GM19239 (cell line): ENCODE data around the gene CAPZA1.

Experiments
- DNase-seq: peaks from one replicate; pipeline ENCODE4 v3.0.0; 2011; ENCODE audit warnings: low spot score; ENCODE audit not compliant: insufficient read length
- FAIRE-seq: peaks from 2 replicates; lab custom pipeline; 2011; peaks lifted over from hg19 to GRCh38; lab: Jason Lieb, UNC

The CAPZA1 gene

DNA sequence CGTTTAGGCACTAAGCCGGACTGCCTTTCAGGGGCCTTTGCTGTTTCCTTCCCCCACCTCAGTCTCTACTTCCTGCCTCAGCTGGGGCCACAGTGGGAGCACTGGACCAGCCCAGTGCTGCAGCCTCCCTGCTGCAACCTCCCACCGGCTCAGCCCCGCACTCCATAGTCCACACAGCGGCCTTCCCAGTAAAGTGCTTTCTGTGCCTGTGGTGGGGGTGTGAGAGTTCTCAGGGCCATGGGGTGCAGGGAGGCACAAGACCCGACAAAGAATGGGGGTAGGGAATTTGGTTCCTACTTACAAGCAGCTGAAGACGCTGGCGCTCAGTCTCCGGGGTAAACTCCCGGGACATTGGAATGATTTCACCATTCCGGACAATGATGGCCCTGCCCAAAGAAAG is 92.0 kb downstream of the CAPZA1 start:
- DNase-seq, result no peak
- FAIRE-seq, result no peak

GRCh38 chr1:112712191-112712590 is 92.6 kb downstream of the CAPZA1 start:
- FAIRE-seq (no peak), DNase-seq (no peak)

- FAIRE-seq (no peak), DNase-seq (no peak)
These were observed 93.1 kb downstream of the CAPZA1 start for GRCh38 chr1:112712701-112713128.

DNA sequence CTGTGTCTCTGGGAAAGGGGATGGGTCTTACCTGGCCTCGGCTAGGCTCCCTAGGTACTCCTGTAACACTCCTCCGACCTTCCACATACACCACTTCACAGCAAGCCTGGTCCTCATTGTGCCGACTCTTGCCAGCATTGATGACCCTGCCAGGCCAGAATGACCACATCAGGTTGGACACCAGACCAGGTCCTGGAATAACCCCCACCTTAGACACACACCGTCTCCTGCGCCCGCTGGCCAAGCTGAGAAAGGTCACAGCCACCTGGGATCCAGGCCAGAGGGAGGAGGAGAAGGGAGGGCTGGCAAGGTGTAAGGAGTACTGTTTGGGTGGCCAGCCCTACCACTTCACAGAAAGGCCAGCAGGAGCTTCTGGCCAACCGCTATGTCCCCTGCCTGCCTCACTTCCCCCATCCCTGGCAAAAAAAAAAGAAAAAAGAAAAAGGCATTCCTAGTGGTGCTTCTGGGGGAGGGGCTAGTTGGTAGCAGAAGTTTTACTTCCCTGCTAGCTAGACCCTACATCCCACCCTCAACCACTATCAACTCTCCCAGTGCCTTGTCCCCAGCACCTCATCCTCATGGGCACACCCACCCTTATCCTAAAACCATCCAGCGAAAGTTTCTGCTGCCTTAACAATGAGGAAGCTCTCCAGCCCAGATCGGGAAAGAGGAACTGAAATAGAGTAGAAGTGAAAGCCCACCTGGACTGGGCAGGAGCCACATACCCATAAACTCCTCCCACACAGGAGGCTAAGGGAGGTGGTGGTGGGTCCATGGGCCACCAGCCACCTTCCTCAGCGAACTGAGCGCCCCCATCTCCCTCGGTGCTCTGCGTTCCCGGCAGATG is 94.1 kb downstream of the CAPZA1 start:
- peak; percentile 72 for FAIRE-seq
- DNase-seq, result peak; percentile 64

DNA sequence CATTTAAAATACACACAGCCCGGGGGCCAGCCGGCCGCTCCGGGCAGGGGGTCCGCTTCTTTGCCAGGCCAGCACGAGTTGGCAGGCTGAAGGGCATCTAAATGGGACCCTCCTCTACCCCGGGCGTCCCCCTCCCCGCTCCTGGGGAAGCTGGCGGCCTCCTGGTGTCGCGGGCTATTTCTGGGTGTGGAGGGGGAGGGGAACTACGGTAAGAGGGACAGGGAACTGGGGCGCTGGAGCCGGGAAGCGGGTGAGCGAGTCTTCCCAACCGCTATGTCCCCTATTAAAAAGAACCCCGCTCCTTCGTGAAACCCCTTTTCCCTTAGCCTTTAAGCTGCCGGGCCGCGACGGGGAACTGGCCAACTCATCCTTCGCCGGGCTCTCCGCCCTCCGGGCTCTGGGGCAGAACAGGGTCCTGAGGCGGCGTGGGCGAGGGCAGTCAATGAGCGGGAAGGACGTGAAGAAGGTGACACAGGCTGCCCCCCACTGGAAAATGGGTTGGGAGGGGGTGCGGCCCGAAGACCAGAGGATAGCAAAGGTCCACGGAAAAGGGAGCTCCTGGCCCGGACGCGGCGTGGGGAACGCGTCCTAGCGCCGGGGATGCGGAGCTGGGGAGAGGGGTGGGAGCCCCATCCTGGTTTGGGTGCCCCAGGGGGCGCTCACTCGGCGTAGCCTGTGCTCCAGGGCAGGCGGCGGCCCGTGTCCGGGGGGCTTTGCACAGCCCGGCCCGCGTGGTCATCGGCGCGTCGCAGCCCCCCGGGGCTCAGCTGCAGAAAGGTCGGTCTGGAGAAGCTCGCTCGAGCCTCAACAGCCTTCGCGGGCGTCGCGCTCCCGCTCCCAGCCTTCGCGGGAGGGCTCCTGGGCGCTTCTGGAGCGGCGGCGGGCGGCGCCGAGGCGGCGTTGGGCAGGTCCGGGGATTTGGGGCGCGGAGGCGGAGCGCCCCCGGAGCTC is 95.0 kb downstream of the CAPZA1 start:
- DNase-seq (no peak), FAIRE-seq (no peak)

- DNase-seq, result peak; percentile 96
- peak; percentile 84 for FAIRE-seq
These were observed 95.8 kb downstream of the CAPZA1 start, which contains the start of gene PPM1J for GRCh38 chr1:112715264-112716053. Gene PPM1J, minus strand, starts transcription at chr1:112715332. Its CDS starts 31 bp downstream, at chr1:112715301.

GRCh38 chr1:112716133-112716720 is 96.6 kb downstream of the CAPZA1 start:
- DNase-seq (peak; percentile 82), FAIRE-seq (peak; percentile 94)

GRCh38 chr1:112717263-112717873 is 97.7 kb downstream of the CAPZA1 start:
- FAIRE-seq (no peak), DNase-seq (no peak)

DNA sequence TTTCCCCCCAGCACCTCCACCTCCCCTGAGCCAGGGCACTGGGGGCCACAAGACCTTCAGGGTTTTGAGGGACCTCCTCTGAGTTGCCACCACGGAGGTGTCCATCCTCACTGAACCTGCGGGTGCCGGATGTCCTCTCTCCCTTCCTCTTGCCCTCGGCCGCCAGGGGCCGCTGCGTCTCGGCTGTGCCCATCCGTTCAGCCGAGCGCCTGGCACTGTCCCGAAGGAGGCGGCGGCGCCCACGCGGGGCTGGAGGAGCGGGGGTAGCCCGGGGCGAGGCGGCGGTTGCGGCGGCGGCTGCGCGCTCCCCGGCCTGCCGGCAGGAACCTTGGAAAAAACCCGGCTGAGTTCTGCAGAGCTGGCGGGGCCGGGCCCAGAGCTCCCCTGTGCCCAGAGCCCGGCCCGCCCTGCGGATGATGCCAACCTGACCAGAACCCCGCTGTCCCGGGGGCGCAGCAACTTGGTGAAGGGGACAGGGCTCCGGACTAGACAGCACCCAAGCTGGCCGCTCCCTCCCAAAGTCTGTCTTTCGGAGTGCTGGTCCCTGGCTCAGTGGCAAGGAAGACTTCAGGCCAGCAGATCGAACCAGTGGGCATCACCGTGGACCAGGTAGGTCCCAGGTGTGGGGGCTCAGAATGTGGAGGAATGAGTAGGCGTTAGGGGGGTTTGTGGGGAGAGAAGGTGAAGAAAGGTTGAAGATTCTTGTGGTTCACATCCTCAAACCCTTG is 99.2 kb downstream of the CAPZA1 start:
- peak; percentile 71 for DNase-seq
- no peak for FAIRE-seq

- no peak for FAIRE-seq
- DNase-seq, result no peak
These were observed 100.1 kb downstream of the CAPZA1 start for GRCh38 chr1:112719706-112720105.

DNA sequence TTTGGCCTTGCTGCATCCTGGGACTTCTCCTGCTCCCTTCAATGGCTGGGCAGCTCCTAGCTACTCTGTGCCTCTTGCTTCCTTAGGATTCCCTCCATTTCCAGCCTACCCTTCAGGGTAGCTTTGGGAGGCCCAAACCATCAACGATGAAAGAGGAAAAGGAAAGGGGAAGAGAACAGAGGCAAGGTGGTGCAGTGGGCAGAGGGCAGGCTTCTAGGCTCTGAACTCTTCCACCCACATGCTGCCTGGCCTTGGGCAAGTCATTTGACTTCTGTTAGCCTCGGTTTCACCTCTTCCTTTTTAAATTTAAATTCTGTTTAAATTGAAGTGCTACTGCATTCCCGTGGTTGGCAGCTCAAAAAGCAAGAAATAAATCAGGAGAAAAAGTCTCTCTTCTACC is 101.2 kb downstream of the CAPZA1 start:
- DNase-seq, result no peak
- FAIRE-seq, result no peak
